HepG2 (cell line): ENCODE results near the gene RNF149. TPM values are rescaled to one million over a fixed set of nuclear protein-coding genes. Genes with fewer than 3 reads are reported as not detected.

Experiments used
- CCDC6 ChIP-seq: sonication (generic); formaldehyde crosslinking; IDR thresholded peaks from 2 replicates; pipeline ENCODE4 v1.8.1; 2022; ENCODE audit warnings: mild to moderate bottlenecking, missing genetic modification reagents, moderate library complexity
- CEBPG ChIP-seq: IDR thresholded peaks from 2 replicates; pipeline ENCODE4 v1.6.1; 2016
- FLYWCH1 ChIP-seq: sonication (generic); formaldehyde crosslinking; IDR thresholded peaks from 2 replicates; pipeline ENCODE4 v1.8.1; 2023; ENCODE audit warnings: mild to moderate bottlenecking, missing genetic modification reagents
- HMG20B ChIP-seq: conservative IDR thresholded peaks from 2 replicates; pipeline ENCODE4 v1.6.1; 2016; ENCODE audit warnings: missing genetic modification reagents, missing compliant biosample characterization
- MBNL3 ChIP-seq: fragments of 250-450 bp; sonication (Bioruptor Pico); conservative IDR thresholded peaks from 2 replicates; pipeline ENCODE4 v1.8.0; 2022; ENCODE audit warnings: mild to moderate bottlenecking, inconsistent platforms
- PHB2 ChIP-seq: fragments of 450-650 bp; IDR thresholded peaks from 2 replicates; pipeline ENCODE4 v1.6.1; 2018; ENCODE audit not compliant: partially characterized antibody
- ZBTB42 ChIP-seq: sonication (generic); formaldehyde crosslinking; IDR thresholded peaks from 2 replicates; pipeline ENCODE4 v1.5.0; 2020; ENCODE audit warnings: mild to moderate bottlenecking, missing genetic modification reagents
- ZNF251 ChIP-seq: sonication (generic); formaldehyde crosslinking; IDR thresholded peaks from 2 replicates; pipeline ENCODE4 v1.9.0; 2021; ENCODE audit warnings: mild to moderate bottlenecking, missing genetic modification reagents
- ZNF430 ChIP-seq: sonication (generic); formaldehyde crosslinking; IDR thresholded peaks from 2 replicates; pipeline ENCODE4 v1.9.0; 2021; ENCODE audit warnings: mild to moderate bottlenecking, missing genetic modification reagents
- ZNF724P ChIP-seq: sonication (generic); formaldehyde crosslinking; IDR thresholded peaks from 2 replicates; pipeline ENCODE4 v1.8.0; 2022; ENCODE audit warnings: missing genetic modification reagents, borderline replicate concordance
- ZNF790 ChIP-seq: sonication (generic); formaldehyde crosslinking; IDR thresholded peaks from 2 replicates; pipeline ENCODE4 v1.8.0; 2022; ENCODE audit warnings: missing genetic modification reagents, mild to moderate bottlenecking, borderline replicate concordance
- polyA plus RNA-seq, 8 experiments: library from polyadenylated mRNA; depleted of rRNA in 3 of 8; stranded (reverse) in 7 of 8; unstranded in 1 of 8; fragments of >200 nt; fragmentation: Illumina TruSeq in 4 of 8; extraction: Trizol in 4 of 8; gene quantifications; 2 replicates each; pipeline versions ENCODE4 v1.2.1 to v1.2.3, GENCODE V29; 2011 to 2016; ENCODE audit warnings: low read depth in 4 of 8, missing spikeins in 1 of 8, mixed read lengths in 1 of 8; ENCODE audit not compliant: insufficient read depth in 1 of 8
- total RNA-seq, 5 experiments: library from RNA; depleted of rRNA; stranded (reverse); fragments of >200 nt; fragmentation: Illumina TruSeq; extraction: Trizol; gene quantifications; 2 replicates each; pipeline ENCODE4 v1.2.3, GENCODE V29; 2016; ENCODE audit warnings: low read depth in 1 of 5
- TF ChIP-seq, protein P1 (sequence below): sonication (generic); formaldehyde crosslinking; IDR thresholded peaks from 2 replicates; pipeline ENCODE4 v1.5.0; 2020; ENCODE audit warnings: mild to moderate bottlenecking, missing genetic modification reagents, borderline replicate concordance
- TF ChIP-seq, protein P2 (sequence below), 2 experiments: sonication (generic) in 1 of 2; formaldehyde crosslinking in 1 of 2; IDR thresholded peaks; 2 replicates each; pipeline versions ENCODE4 v1.5.1 to v1.6.1; 2011 to 2020; ENCODE audit warnings: borderline replicate concordance in 1 of 2, low read depth in 1 of 2, low read length in 1 of 2, mild to moderate bottlenecking in 1 of 2, missing genetic modification reagents in 1 of 2, moderate library complexity in 1 of 2
- TF ChIP-seq, protein P3 (sequence below): sonication (generic); formaldehyde crosslinking; IDR thresholded peaks from 2 replicates; pipeline ENCODE4 v1.4.0; 2020; ENCODE audit warnings: mild to moderate bottlenecking, missing genetic modification reagents
- TF ChIP-seq, protein P4 (sequence below): IDR thresholded peaks from 2 replicates; pipeline ENCODE4 v1.6.1; 2016; ENCODE audit warnings: control low read depth
- TF ChIP-seq, protein P5 (sequence below): IDR thresholded peaks from 2 replicates; pipeline ENCODE4 v1.6.1; 2016; ENCODE audit warnings: missing compliant biosample characterization, missing genetic modification reagents, borderline replicate concordance
- TF ChIP-seq, protein P6 (sequence below): sonication (generic); formaldehyde crosslinking; IDR thresholded peaks from 2 replicates; pipeline ENCODE4 v1.8.0; 2022; ENCODE audit warnings: missing genetic modification reagents, low read depth, mild to moderate bottlenecking, borderline replicate concordance

RNF149 gene
- total and polyA plus RNA-seq, 2 of the 13 experiments (the other 11 are each of a cell fraction or from before 2014, with no cell fraction given): 87.6 to 109 TPM

DNA sequence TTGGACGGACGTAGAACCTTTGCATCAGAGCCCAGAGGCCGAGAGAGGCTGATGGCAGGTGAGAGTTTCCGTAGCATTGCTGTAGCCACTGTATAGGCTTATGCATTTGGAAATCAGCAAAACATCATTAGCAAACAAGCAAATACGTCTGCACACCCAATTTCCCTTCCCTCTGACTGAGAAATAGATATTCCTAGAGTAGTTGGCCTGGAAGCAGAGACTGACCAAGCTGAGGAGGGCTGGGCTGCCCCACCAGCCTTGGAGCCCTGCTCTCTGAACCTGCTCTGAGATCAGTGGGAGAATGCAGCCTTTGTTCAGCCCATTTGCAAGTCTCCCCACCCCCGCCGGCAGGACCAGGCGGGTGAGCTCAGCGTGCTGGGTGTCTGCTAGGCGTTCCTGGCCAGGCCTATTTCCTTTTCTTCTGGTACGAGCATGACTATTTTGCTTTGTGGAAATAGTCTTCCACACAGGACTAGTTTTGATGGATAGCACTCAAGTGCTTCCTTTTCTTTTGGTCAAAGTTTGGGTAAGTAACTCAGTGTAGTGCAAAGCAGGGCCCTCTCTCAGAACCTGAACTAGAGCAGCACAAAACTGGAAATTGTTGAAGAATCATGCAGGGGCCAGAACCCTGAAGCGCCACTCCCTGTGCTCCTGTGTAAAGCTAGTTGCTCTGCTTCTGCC, 21.9 kb upstream of the RNF149 start (continued):
- TF ChIP-seq, protein P1, sequence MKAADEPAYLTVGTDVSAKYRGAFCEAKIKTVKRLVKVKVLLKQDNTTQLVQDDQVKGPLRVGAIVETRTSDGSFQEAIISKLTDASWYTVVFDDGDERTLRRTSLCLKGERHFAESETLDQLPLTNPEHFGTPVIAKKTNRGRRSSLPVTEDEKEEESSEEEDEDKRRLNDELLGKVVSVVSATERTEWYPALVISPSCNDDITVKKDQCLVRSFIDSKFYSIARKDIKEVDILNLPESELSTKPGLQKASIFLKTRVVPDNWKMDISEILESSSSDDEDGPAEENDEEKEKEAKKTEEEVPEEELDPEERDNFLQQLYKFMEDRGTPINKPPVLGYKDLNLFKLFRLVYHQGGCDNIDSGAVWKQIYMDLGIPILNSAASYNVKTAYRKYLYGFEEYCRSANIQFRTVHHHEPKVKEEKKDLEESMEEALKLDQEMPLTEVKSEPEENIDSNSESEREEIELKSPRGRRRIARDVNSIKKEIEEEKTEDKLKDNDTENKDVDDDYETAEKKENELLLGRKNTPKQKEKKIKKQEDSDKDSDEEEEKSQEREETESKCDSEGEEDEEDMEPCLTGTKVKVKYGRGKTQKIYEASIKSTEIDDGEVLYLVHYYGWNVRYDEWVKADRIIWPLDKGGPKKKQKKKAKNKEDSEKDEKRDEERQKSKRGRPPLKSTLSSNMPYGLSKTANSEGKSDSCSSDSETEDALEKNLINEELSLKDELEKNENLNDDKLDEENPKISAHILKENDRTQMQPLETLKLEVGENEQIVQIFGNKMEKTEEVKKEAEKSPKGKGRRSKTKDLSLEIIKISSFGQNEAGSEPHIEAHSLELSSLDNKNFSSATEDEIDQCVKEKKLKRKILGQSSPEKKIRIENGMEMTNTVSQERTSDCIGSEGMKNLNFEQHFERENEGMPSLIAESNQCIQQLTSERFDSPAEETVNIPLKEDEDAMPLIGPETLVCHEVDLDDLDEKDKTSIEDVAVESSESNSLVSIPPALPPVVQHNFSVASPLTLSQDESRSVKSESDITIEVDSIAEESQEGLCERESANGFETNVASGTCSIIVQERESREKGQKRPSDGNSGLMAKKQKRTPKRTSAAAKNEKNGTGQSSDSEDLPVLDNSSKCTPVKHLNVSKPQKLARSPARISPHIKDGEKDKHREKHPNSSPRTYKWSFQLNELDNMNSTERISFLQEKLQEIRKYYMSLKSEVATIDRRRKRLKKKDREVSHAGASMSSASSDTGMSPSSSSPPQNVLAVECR (CRISPR knock-in tag): peak; percentile 66; the same call in 1 of the 2 replicates
- TF ChIP-seq ZNF430 (CRISPR knock-in tag) (no peak), CCDC6 (CRISPR knock-in tag) (peak; percentile 66; the same call in 1 of the 2 replicates), MBNL3 (no peak), ZBTB42 (CRISPR knock-in tag) (no peak), PHB2 (no peak), HMG20B (CRISPR knock-in tag) (no peak), ZNF251 (CRISPR knock-in tag) (no peak), FLYWCH1 (CRISPR knock-in tag) (no peak), ZNF724P (CRISPR knock-in tag) (peak; percentile 64; the same call in 1 of the 2 replicates), ZNF790 (no peak), CEBPG (CRISPR knock-in tag) (peak; percentile 62)
- TF ChIP-seq, protein P2, sequence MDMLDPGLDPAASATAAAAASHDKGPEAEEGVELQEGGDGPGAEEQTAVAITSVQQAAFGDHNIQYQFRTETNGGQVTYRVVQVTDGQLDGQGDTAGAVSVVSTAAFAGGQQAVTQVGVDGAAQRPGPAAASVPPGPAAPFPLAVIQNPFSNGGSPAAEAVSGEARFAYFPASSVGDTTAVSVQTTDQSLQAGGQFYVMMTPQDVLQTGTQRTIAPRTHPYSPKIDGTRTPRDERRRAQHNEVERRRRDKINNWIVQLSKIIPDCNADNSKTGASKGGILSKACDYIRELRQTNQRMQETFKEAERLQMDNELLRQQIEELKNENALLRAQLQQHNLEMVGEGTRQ (IDR thresholded peaks at IDR 0.05; ENCODE audit: low read depth, low read length): no peak
- TF ChIP-seq, protein P2 (CRISPR knock-in tag; IDR thresholded peaks at IDR 0.05; ENCODE audit: borderline replicate concordance): no peak
- TF ChIP-seq, protein P3, sequence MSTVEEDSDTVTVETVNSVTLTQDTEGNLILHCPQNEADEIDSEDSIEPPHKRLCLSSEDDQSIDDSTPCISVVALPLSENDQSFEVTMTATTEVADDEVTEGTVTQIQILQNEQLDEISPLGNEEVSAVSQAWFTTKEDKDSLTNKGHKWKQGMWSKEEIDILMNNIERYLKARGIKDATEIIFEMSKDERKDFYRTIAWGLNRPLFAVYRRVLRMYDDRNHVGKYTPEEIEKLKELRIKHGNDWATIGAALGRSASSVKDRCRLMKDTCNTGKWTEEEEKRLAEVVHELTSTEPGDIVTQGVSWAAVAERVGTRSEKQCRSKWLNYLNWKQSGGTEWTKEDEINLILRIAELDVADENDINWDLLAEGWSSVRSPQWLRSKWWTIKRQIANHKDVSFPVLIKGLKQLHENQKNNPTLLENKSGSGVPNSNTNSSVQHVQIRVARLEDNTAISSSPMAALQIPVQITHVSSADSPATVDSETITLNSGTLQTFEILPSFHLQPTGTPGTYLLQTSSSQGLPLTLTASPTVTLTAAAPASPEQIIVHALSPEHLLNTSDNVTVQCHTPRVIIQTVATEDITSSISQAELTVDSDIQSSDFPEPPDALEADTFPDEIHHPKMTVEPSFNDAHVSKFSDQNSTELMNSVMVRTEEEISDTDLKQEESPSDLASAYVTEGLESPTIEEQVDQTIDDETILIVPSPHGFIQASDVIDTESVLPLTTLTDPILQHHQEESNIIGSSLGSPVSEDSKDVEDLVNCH (CRISPR knock-in tag): no peak
- TF ChIP-seq, protein P4, sequence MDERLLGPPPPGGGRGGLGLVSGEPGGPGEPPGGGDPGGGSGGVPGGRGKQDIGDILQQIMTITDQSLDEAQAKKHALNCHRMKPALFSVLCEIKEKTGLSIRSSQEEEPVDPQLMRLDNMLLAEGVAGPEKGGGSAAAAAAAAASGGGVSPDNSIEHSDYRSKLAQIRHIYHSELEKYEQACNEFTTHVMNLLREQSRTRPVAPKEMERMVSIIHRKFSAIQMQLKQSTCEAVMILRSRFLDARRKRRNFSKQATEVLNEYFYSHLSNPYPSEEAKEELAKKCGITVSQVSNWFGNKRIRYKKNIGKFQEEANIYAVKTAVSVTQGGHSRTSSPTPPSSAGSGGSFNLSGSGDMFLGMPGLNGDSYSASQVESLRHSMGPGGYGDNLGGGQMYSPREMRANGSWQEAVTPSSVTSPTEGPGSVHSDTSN: no peak
- TF ChIP-seq, protein P5, sequence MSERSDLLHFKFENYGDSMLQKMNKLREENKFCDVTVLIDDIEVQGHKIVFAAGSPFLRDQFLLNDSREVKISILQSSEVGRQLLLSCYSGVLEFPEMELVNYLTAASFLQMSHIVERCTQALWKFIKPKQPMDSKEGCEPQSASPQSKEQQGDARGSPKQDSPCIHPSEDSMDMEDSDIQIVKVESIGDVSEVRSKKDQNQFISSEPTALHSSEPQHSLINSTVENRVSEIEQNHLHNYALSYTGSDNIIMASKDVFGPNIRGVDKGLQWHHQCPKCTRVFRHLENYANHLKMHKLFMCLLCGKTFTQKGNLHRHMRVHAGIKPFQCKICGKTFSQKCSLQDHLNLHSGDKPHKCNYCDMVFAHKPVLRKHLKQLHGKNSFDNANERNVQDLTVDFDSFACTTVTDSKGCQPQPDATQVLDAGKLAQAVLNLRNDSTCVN (CRISPR knock-in tag): 0 out of 2 replicates have a peak, but pooled peaks have one; percentile 19
- TF ChIP-seq, protein P6, sequence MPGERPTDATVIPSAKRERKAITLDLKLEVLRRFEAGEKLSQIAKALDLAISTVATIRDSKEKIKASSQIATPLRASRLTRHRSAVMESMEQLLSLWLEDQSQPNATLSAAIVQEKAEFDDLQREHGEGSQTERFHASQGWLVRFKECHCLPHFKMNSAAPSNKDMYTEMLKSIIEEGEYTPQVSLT (CRISPR knock-in tag): no peak
